HL-60 (cell line): Measurements from ENCODE around the gene REEP1.

Source experiments
- CTCF ChIP-seq: IDR thresholded peaks from one replicate; pipeline ENCODE4 v1.5.1; 2011; ENCODE audit warnings: low read length, control low read depth, inconsistent platforms; ENCODE audit not compliant: insufficient read depth
- GABPA ChIP-seq: IDR thresholded peaks from 2 replicates; pipeline ENCODE4 v1.6.1; 2012; ENCODE audit warnings: low read depth
- POLR2AphosphoS5 ChIP-seq: IDR thresholded peaks from 2 replicates; pipeline ENCODE4 v1.6.1; 2012; ENCODE audit warnings: low read depth
- REST ChIP-seq: IDR thresholded peaks from 2 replicates; pipeline ENCODE4 v1.6.1; 2012; ENCODE audit warnings: low read depth; ENCODE audit not compliant: insufficient replicate concordance
- SPI1 ChIP-seq: IDR thresholded peaks from 2 replicates; pipeline ENCODE4 v1.6.1; 2012; ENCODE audit warnings: low read depth, mild to moderate bottlenecking, borderline replicate concordance

- TF ChIP-seq GABPA (no peak), CTCF (no peak), POLR2AphosphoS5 (no peak), REST (no peak), SPI1 (no peak)
Measured at GRCh38 chr2:86284987-86285386, 52.4 kb downstream of the REEP1 start.
